HUES6 (cell line): ENCODE measurements around the gene NR5A1.

Experiments used
- H3K27ac ChIP-seq: 2 replicates; pipeline ENCODE4 v1.7.0; 2013; ENCODE audit warnings: low read depth, mild to moderate bottlenecking, low read length, inconsistent platforms
- H3K27me3 ChIP-seq: 2 replicates; pipeline ENCODE4 v1.6.1; 2013; ENCODE audit warnings: low read length; ENCODE audit not compliant: control insufficient read depth, insufficient read depth
- H3K36me3 ChIP-seq: 2 replicates; pipeline ENCODE4 v1.6.1; 2013; ENCODE audit warnings: low read length; ENCODE audit not compliant: control insufficient read depth, insufficient read depth
- H3K4me1 ChIP-seq: 2 replicates; pipeline ENCODE4 v1.6.1; 2013; ENCODE audit warnings: low read length; ENCODE audit not compliant: control insufficient read depth, insufficient read depth
- H3K4me3 ChIP-seq: 2 replicates; pipeline ENCODE4 v1.5.1; 2013; ENCODE audit warnings: low read depth, low read length
- H3K9ac ChIP-seq: one replicate; pipeline ENCODE4 v1.6.1; 2013; ENCODE audit warnings: mild to moderate bottlenecking, low read length
- H3K9me3 ChIP-seq: 2 replicates; pipeline ENCODE4 v1.6.1; 2013; ENCODE audit warnings: low read depth, low read length; ENCODE audit not compliant: control insufficient read depth, insufficient read depth

NR5A1 gene

DNA sequence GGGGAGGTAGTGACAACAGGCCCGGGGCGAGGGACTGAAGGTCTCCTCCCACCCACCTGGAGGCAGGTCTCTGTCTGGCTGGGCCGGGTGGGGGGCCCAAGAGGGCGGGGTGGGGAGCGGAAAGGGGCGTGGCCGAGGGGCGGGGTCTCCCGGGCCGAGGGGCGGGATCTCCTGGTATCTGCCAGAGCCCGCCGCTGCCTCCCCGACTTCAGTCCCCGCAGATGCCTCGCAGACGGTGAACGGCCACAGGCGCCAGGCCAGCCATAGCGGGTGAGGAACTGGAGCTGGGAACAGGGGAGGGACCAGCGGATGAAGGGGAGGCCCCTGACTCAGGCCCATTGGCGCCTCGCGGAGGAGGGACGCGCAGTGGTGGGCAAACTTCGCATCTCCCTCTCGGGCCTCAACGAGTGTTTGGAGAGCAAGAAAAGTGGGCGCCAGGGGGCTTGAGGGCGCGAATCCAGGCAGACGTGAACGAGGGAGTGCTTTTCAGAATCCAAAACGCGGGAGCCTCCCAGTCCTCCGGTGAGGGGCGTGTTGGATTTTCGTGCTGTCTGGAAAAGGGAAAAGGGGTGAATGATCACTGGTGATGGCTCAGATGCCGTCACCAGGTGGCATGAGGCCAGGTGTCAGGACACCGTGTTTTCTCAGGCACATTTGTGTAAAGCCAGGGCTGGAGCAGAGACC, 56.8 kb downstream of the NR5A1 start, which contains the start of gene ADGRD2:
ADGRD2 (plus strand) TSS at position 211 of the 684 bp plus-strand sequence. CDS start 1,216 bp downstream, outside the sequence.
- Histone ChIP-seq H3K27ac (no peak within 1 kb of the TSS), H3K9me3 (peaks cover 2% of the 10 kb centered on the region; the same call in 1 of the 2 replicates), H3K4me3 (peak within 1 kb of the TSS; percentile 60), H3K9ac (no peak within 1 kb of the TSS), H3K4me1 (peaks cover 14% of the 10 kb centered on the region), H3K27me3 (peaks cover 41% of the 10 kb centered on the region), H3K36me3 (no peaks in the 10 kb centered on the region)

DNA sequence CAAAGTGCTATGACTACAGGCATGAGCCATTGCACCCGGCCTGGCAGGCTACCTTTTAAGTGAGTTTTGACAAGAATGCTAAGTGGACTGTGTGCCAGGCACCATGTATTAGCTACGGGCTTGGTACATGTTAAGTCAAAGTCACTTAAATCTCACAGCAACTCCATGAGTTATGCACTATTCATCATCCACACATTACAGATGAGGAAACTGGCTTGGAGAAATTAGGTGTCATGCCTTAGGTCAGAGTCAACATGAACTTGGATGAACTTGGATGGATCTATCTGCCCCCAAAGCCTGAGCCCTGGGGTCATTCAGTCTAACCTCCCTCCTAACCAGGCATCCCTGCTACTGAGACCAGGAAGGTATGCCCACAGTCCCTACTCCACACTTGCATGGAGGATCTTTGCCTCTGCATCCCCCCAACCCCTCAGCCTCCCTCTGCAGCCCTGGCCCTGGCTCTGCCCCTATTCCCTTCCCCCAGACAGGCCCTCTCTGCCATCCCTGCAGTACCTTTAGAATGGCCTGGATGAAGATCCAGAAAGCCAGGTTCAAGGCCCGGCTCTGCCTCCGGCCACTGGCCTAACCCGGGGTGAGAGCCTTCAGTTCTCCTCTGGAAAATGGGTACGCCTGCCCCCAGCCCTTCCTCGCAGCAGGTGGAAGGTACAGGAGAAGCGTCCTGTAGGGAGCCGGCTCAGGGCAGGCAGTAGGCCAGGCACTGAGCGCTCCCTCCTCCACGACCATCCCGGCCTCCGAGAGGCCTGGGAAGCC, 57.6 kb downstream of the NR5A1 start:
- no peak overlapping the region for H3K27ac ChIP-seq
- H3K9me3 ChIP-seq, result peaks cover 2% of the 10 kb centered on the region; the same call in 1 of the 2 replicates
- no peak overlapping the region for H3K9ac ChIP-seq
- peaks cover 41% of the 10 kb centered on the region for H3K27me3 ChIP-seq
- peaks cover 14% of the 10 kb centered on the region for H3K4me1 ChIP-seq
- H3K4me3 ChIP-seq, result no peak overlapping the region
- H3K36me3 ChIP-seq, result no peaks in the 10 kb centered on the region

DNA sequence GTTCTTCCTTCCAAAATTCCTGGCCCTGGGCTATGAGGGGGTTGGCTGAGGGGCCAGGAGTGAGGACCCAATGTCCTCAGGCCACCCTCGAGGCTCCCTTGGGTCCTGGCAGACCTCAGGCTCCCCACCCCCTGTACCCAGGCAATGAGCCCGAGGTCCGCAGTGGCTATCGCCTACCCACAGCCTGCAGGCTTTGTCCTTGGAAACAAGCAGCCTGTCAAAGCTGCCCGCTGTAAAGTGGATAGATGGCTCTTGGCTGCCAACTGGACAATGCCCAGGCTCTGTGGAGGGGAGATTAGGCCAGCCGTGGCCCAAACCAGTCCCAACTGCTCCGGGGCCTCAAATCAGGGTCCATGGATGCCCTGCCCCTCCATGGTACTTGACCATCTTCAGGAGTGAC, 59.2 kb downstream of the NR5A1 start:
- Histone ChIP-seq H3K4me3 (no peak overlapping the region), H3K9ac (no peak overlapping the region), H3K27me3 (peaks cover 27% of the 10 kb centered on the region), H3K36me3 (no peaks in the 10 kb centered on the region), H3K9me3 (peaks cover 2% of the 10 kb centered on the region; the same call in 1 of the 2 replicates), H3K27ac (no peak overlapping the region), H3K4me1 (peaks cover 14% of the 10 kb centered on the region)

DNA sequence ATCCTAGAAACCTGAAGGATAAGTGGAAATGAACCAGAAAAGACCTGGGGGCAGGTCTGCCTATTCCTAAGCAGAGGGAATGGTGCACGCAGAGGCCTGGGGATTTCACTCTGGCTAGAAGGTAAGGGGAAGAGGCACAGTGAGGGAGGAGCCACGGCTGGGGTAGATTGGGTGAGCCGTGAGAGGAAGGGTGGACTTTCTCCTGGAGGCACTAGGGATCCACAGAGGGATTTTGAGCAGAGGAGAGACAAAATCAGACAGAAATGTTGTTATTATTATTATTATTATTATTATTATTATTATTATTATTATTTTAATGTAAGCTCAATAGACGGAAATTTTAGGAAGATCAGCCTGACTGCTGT, 59.9 kb downstream of the NR5A1 start:
- H3K27me3 ChIP-seq, result peaks cover 20% of the 10 kb centered on the region
- no peak overlapping the region for H3K27ac ChIP-seq
- 0 out of 2 replicates have a peak, but pooled peaks cover 2% of the 10 kb centered on the region for H3K9me3 ChIP-seq
- H3K4me3 ChIP-seq, result no peak overlapping the region
- H3K9ac ChIP-seq, result no peak overlapping the region
- H3K4me1 ChIP-seq, result peaks cover 14% of the 10 kb centered on the region
- H3K36me3 ChIP-seq, result no peaks in the 10 kb centered on the region

DNA sequence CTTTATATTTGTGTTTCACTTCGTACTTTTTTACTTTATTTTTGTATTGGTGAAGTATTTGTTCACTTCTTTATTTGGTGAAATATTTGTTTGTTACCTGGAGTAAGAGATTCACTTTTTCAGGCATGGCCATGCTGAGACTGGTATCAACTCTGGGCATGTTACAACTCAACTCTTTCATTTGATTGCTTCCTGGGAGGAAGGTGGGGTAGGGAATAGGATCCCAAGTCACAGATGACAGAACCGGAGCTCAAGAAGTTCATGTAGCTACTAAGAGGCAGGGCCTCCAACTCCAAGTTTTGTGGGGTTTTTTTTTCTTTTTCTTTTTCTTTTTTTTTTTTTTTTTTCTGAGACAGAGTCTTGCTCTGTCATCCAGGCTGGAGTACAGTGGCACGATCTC, 63.0 kb downstream of the NR5A1 start:
- H3K9me3 ChIP-seq, result 0 out of 2 replicates have a peak, but pooled peaks cover 3% of the 10 kb centered on the region
- H3K27me3 ChIP-seq, result no peaks in the 10 kb centered on the region
- no peak overlapping the region for H3K27ac ChIP-seq
- no peak overlapping the region for H3K9ac ChIP-seq
- H3K36me3 ChIP-seq, result no peaks in the 10 kb centered on the region
- no peak overlapping the region for H3K4me3 ChIP-seq
- H3K4me1 ChIP-seq, result no peaks in the 10 kb centered on the region

DNA sequence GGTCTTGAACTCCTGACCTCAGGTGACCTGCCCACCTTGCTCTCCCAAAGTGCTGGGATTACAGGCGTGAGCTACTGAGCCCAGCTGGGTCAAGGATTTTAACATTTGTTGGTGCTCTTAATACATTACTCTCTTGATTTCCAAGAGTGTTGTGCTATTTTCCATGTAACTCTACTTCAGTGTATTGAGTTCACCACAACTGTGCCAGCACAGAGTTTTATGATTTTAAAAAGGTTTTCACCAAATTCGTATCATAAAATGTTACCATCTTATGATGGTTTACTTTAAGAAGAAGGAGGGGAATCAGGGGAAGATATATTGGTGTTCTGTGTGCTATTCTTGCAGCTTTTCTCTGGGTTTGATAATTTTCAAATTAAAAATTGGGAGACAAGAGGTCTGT, 63.6 kb downstream of the NR5A1 start:
- Histone ChIP-seq H3K36me3 (no peaks in the 10 kb centered on the region), H3K27ac (no peak overlapping the region), H3K4me3 (no peak overlapping the region), H3K4me1 (no peaks in the 10 kb centered on the region), H3K27me3 (no peaks in the 10 kb centered on the region), H3K9me3 (0 out of 2 replicates have a peak, but pooled peaks cover 3% of the 10 kb centered on the region), H3K9ac (no peak overlapping the region)

DNA sequence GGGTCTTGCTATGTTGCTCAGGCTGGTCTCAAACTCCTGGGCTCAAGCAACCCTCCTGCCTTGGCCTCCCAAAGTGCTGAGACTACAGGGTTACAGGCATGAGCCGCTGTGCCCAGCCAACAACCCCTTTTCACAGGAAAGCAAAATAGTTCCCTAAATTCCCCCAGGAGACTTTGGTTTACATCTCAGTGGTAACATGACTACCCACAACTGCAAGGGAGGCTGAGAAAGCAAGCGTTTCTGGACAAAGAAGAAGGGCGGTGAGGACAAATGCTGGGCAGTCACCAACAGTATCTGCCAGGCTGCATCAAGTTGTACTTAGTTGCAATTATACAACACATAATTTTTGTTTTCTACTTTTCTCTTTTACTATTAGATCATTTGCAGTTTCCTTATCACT, 64.4 kb downstream of the NR5A1 start:
- no peak overlapping the region for H3K27ac ChIP-seq
- no peaks in the 10 kb centered on the region for H3K4me1 ChIP-seq
- H3K36me3 ChIP-seq, result no peaks in the 10 kb centered on the region
- H3K27me3 ChIP-seq, result no peaks in the 10 kb centered on the region
- no peak overlapping the region for H3K4me3 ChIP-seq
- H3K9ac ChIP-seq, result no peak overlapping the region
- H3K9me3 ChIP-seq, result 0 out of 2 replicates have a peak, but pooled peaks cover 3% of the 10 kb centered on the region

DNA sequence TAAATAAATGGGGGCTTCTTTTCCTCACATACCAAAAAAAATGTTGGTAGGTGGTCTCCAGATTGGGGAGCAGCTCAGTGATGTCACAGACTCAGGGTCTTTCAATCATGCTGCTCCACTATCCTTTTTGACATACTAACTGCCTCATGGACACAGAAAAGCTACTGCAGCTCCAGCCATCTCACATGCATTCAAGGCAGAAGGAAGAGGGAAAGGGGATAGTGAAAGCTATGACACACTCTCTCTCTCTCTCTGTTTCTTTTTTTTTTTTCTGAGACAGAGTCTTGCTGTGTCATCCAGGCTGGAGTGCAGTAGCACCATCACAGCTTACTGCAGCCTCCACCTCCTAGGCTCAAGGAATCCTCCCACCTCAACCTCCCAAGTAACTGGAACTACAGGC, 64.8 kb downstream of the NR5A1 start:
- Histone ChIP-seq H3K4me1 (no peaks in the 10 kb centered on the region), H3K9ac (no peak overlapping the region), H3K27me3 (no peaks in the 10 kb centered on the region), H3K9me3 (0 out of 2 replicates have a peak, but pooled peaks cover 3% of the 10 kb centered on the region), H3K36me3 (no peaks in the 10 kb centered on the region), H3K27ac (no peak overlapping the region), H3K4me3 (no peak overlapping the region)

DNA sequence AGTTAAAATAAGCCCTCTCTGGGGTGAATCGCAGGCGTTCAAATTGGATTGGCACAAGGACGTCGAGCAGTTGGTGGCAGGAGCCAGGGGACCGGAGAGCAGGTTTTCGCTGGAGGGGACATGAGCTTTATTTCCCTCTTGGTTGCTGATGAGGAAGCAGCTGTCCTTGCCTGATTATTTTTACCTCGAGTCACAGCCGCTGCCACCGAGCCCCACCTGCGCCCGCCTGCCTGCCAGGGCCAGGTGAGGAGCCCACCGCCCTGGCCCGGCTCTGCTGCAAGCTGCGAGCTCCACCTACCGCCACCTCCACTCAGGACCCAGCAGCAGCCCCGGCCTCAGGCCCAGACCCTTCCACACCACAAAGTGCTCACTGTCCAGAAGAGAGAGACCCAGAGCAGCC, 65.9 kb downstream of the NR5A1 start:
- Histone ChIP-seq H3K4me1 (no peaks in the 10 kb centered on the region), H3K9me3 (0 out of 2 replicates have a peak, but pooled peaks cover 3% of the 10 kb centered on the region), H3K27ac (no peak overlapping the region), H3K4me3 (no peak overlapping the region), H3K36me3 (no peaks in the 10 kb centered on the region), H3K9ac (no peak overlapping the region), H3K27me3 (no peaks in the 10 kb centered on the region)

DNA sequence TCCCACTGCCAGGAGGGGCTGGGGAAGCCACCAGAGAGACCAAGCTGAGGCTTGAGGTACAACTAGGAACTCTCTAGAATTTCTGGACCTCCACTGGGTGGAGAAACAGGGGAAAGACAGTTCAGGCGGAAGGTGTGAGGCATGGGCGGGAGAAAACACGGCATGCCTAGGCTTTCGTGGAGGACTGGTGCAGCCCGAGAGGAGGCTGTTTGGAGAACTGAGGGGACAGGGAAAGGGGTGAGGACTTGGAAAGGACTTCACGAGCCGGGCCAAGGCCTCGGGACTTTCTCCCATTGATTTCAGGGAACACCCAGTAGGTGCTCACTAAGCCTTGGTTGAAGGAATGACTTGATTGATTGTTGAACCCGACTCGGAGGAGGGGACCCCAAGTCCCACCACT, 66.4 kb downstream of the NR5A1 start:
- H3K4me3 ChIP-seq, result no peak overlapping the region
- no peak overlapping the region for H3K9ac ChIP-seq
- H3K4me1 ChIP-seq, result no peaks in the 10 kb centered on the region
- no peak overlapping the region for H3K27ac ChIP-seq
- H3K36me3 ChIP-seq, result no peaks in the 10 kb centered on the region
- no peaks in the 10 kb centered on the region for H3K27me3 ChIP-seq
- H3K9me3 ChIP-seq, result 0 out of 2 replicates have a peak, but pooled peaks cover 3% of the 10 kb centered on the region

DNA sequence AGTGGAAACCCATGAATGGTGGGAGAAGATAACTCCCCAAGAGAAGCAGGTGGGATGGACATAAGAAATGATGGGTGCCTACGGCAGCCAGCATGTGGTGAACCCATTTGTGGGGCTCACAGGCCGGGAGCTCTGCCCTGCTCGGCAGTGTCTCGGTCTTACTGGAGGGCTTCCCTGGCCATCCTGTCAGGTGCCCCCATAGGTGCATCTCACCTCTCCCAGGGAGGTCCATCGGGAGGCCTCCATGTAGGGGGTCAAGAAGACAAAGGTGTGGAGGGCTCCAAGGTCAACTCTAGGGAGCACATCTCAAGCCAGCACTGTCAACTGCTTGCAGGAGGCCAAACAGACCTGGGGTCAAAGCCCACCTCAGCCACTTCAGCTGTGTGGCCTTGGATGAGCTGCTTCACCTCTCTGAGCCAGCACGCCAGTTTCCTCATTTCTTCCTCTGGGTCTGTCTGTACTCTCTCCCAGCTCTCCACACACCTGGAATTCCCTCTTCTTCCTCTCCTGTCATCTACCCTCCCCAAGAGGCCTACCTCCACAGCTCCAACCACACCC, 67.4 kb downstream of the NR5A1 start:
- H3K27me3 ChIP-seq, result no peaks in the 10 kb centered on the region
- no peaks in the 10 kb centered on the region for H3K4me1 ChIP-seq
- H3K36me3 ChIP-seq, result no peaks in the 10 kb centered on the region
- no peak overlapping the region for H3K9ac ChIP-seq
- no peak overlapping the region for H3K27ac ChIP-seq
- no peak overlapping the region for H3K4me3 ChIP-seq
- 0 out of 2 replicates have a peak, but pooled peaks cover 3% of the 10 kb centered on the region for H3K9me3 ChIP-seq
